HepG2 (cell line): Measurements from ENCODE around the gene SH2B2. TPM values are rescaled to one million over a fixed set of nuclear protein-coding genes. Genes with fewer than 3 reads are reported as not detected.

Experiments
- ATAC-seq: fragments of 200-7000 bp; cut with Tn5 transposase; 3 replicates; pipeline ENCODE4 v1.9.1; 2020; ENCODE audit warnings: mild to moderate bottlenecking, moderate library complexity
- BruUV-seq: library from RNA; stranded (reverse); fragments of 400-500 nt; replicated peaks from 2 replicates; lab custom pipeline; 2021; lab: Mats Ljungman, UMichigan
- CTCF ChIA-PET: fragments of 300-600 bp; formaldehyde crosslinking; extraction: SDS; loops from one replicate; lab custom pipeline; 2021; ENCODE audit warnings: low total read pairs, inconsistent platforms, low intra/inter-chr PET ratio; lab: Yijun Ruan, JAX
- POLR2A ChIA-PET: fragments of 350-600 bp; sonication (Branson Sonifier 250); formaldehyde crosslinking; loops from one replicate; lab custom pipeline; 2020; ENCODE audit warnings: antibody characterized with exemption, inconsistent platforms; lab: Yijun Ruan, JAX
- DNase-seq: peaks from one replicate; pipeline ENCODE4 v3.0.0-alpha.2; 2015; ENCODE audit warnings: low spot score
- FAIRE-seq: peaks from 3 replicates; lab custom pipeline; 2011; peaks lifted over from hg19 to GRCh38; lab: Jason Lieb, UNC
- H2AFZ ChIP-seq: one replicate; pipeline ENCODE4 v1.6.1; 2011; ENCODE audit warnings: low read length, inconsistent platforms
- H3K27ac ChIP-seq: fragments of 300-600 bp; 3 replicates; pipeline ENCODE4 v1.8.0; 2011; ENCODE audit warnings: mixed run types, mild to moderate bottlenecking, mixed read lengths, low read length, inconsistent platforms; ENCODE audit not compliant: insufficient read depth; ENCODE audit errors: extremely low read length
- H3K27me3 ChIP-seq, 2 experiments: fragments of 200-600 bp in 1 of 2; 2 replicates in 1 of 2; 3 replicates in 1 of 2; pipeline versions ENCODE4 v1.6.0 to v1.8.0; 2011; ENCODE audit warnings: low read length in 2 of 2, mild to moderate bottlenecking in 2 of 2, moderate library complexity in 2 of 2, inconsistent platforms in 1 of 2; ENCODE audit not compliant: insufficient read depth in 2 of 2, control insufficient read depth in 1 of 2
- H3K36me3 ChIP-seq, 2 experiments: fragments of 200-600 bp in 1 of 2; replicated peaks in 1 of 2; 2 replicates in 1 of 2; 3 replicates in 1 of 2; pipeline versions ENCODE4 v1.5.1 to v1.8.0; 2011; ENCODE audit warnings: low read length in 2 of 2, inconsistent platforms in 1 of 2; ENCODE audit not compliant: insufficient read depth in 2 of 2, control insufficient read depth in 1 of 2
- H3K4me1 ChIP-seq: 2 replicates; pipeline ENCODE4 v1.5.1; 2012; ENCODE audit warnings: low read length, inconsistent platforms; ENCODE audit not compliant: insufficient read depth
- H3K4me2 ChIP-seq: 2 replicates; pipeline ENCODE4 v1.6.0; 2011; ENCODE audit warnings: low read depth, low read length, inconsistent platforms
- H3K4me3 ChIP-seq, 3 experiments: fragments of 200-600 bp in 1 of 3; sonication (generic), shearing (Covaris generic) in 1 of 3; replicated peaks in 1 of 3; 2 replicates each; pipeline ENCODE4 v1.5.1; 2011 to 2016; ENCODE audit warnings: low read length in 3 of 3, inconsistent platforms in 2 of 3, low read depth in 2 of 3, mild to moderate bottlenecking in 2 of 3, control low read depth in 1 of 3, mixed read lengths in 1 of 3; ENCODE audit not compliant: insufficient read depth in 1 of 3
- H3K79me2 ChIP-seq: one replicate; pipeline ENCODE4 v1.6.1; 2011; ENCODE audit warnings: low read length, inconsistent platforms; ENCODE audit not compliant: insufficient read depth
- H3K9ac ChIP-seq: 2 replicates; pipeline ENCODE4 v1.6.0; 2011; ENCODE audit warnings: mild to moderate bottlenecking, low read depth, low read length, inconsistent platforms; ENCODE audit not compliant: insufficient read depth
- H3K9me3 ChIP-seq: 2 replicates; pipeline ENCODE4 v1.5.1; 2012; ENCODE audit warnings: mild to moderate bottlenecking, low read length
- H4K20me1 ChIP-seq: 2 replicates; pipeline ENCODE4 v1.6.0; 2011; ENCODE audit warnings: inconsistent platforms, mild to moderate bottlenecking, low read length, moderate library complexity; ENCODE audit not compliant: insufficient read depth
- ARNT ChIP-seq: fragments of 450-650 bp; IDR thresholded peaks from 2 replicates; pipeline ENCODE4 v1.6.1; 2017
- GFI1 ChIP-seq: sonication (generic); formaldehyde crosslinking; IDR thresholded peaks from 2 replicates; pipeline ENCODE4 v1.5.0; 2020; ENCODE audit warnings: missing genetic modification reagents, mild to moderate bottlenecking, borderline replicate concordance
- HNF4A ChIP-seq: sonication (generic); formaldehyde crosslinking; IDR thresholded peaks from 2 replicates; pipeline ENCODE4 v1.4.0; 2020; ENCODE audit warnings: missing genetic modification reagents
- SP2 ChIP-seq: sonication (generic); formaldehyde crosslinking; IDR thresholded peaks from 2 replicates; pipeline ENCODE4 v1.5.1; 2020; ENCODE audit warnings: mild to moderate bottlenecking, missing genetic modification reagents
- TERF1 ChIP-seq: sonication (generic); formaldehyde crosslinking; IDR thresholded peaks from 2 replicates; pipeline ENCODE4 v1.8.0; 2022; ENCODE audit warnings: mild to moderate bottlenecking, missing genetic modification reagents, moderate library complexity
- ZBTB7A ChIP-seq: sonication (generic); formaldehyde crosslinking; IDR thresholded peaks from 2 replicates; pipeline ENCODE4 v1.8.0; 2022; ENCODE audit warnings: mild to moderate bottlenecking, missing genetic modification reagents
- ZNF121 ChIP-seq: sonication (generic); formaldehyde crosslinking; IDR thresholded peaks from 2 replicates; pipeline ENCODE4 v1.5.0; 2020; ENCODE audit warnings: mild to moderate bottlenecking, missing genetic modification reagents
- ZNF225 ChIP-seq: sonication (generic); formaldehyde crosslinking; IDR thresholded peaks from 2 replicates; pipeline ENCODE4 v1.4.0; 2020; ENCODE audit warnings: mild to moderate bottlenecking, missing genetic modification reagents
- ZNF296 ChIP-seq: sonication (generic); formaldehyde crosslinking; conservative IDR thresholded peaks from 2 replicates; pipeline ENCODE4 v1.5.0; 2020; ENCODE audit warnings: mild to moderate bottlenecking, missing genetic modification reagents
- WGBS: methylation state at CpG from one replicate; pipeline ENCODE4 v1.1.6; 2017; ENCODE audit warnings: low lambda C conversion rate; 5-methylcytosine and 5-hydroxymethylcytosine counted together
- in situ Hi-C: cut with HindIII; loops from 2 replicates; pipeline ENCODE4 v1.10.0; 2017; ENCODE audit warnings: low pct_unique_long_range_greater_than_20kb; ENCODE audit not compliant: extremely low pct_ligation_motif_present
- intact Hi-C: fragments of 100-400 bp; cut with micrococcal nuclease; formaldehyde crosslinking; loops from one replicate; pipeline ENCODE4 v1.10.0; 2022; ENCODE audit not compliant: unreplicated experiment
- polyA plus RNA-seq, 8 experiments: library from polyadenylated mRNA; depleted of rRNA in 3 of 8; stranded (reverse) in 7 of 8; unstranded in 1 of 8; fragments of >200 nt; fragmentation: Illumina TruSeq in 4 of 8; extraction: Trizol in 4 of 8; gene quantifications; 2 replicates each; pipeline versions ENCODE4 v1.2.1 to v1.2.3, GENCODE V29; 2011 to 2016; ENCODE audit warnings: low read depth in 4 of 8, missing spikeins in 1 of 8, mixed read lengths in 1 of 8; ENCODE audit not compliant: insufficient read depth in 1 of 8
- total RNA-seq, 5 experiments: library from RNA; depleted of rRNA; stranded (reverse); fragments of >200 nt; fragmentation: Illumina TruSeq; extraction: Trizol; gene quantifications; 2 replicates each; pipeline ENCODE4 v1.2.3, GENCODE V29; 2016; ENCODE audit warnings: low read depth in 1 of 5
- TF ChIP-seq, protein P1 (sequence below): sonication (generic); formaldehyde crosslinking; IDR thresholded peaks from 2 replicates; pipeline ENCODE4 v1.5.1; 2020; ENCODE audit warnings: missing genetic modification reagents, mild to moderate bottlenecking, borderline replicate concordance

The SH2B2 gene
- total and polyA plus RNA-seq, 2 of the 13 experiments (the other 11 are each of a cell fraction or from before 2014, with no cell fraction given), result 0.46 to 1.3 TPM

- no peak overlapping the region for H3K27ac ChIP-seq
- no peaks in the 10 kb centered on the region for H3K9me3 ChIP-seq
- H4K20me1 ChIP-seq, result peaks cover under 1% of the 10 kb centered on the region; the same call in 1 of the 2 replicates
- WGBS, result 74% methylated on average over 4 of the region's 10 CpGs
- TF ChIP-seq ZNF296 (CRISPR knock-in tag) (no peak), ARNT (no peak), GFI1 (CRISPR knock-in tag) (no peak), ZNF121 (CRISPR knock-in tag) (no peak), HNF4A (CRISPR knock-in tag) (no peak), ZNF225 (CRISPR knock-in tag) (no peak), SP2 (CRISPR knock-in tag) (no peak), TERF1 (CRISPR knock-in tag) (no peak), ZBTB7A (CRISPR knock-in tag) (no peak)
- TF ChIP-seq, protein P1, sequence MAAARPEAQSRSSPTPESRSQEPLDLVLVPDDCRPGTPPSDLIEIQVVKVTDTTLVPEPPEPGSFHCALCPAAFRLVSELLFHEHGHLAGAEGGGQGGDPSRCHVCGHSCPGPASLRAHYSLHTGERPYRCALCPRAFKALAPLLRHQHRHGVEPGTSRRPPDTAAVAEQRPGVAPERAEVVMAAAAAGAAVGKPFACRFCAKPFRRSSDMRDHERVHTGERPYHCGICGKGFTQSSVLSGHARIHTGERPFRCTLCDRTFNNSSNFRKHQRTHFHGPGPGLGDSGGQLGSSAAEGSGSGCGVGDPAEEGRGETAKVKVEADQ (CRISPR knock-in tag), result no peak
- intact Hi-C loops (no loop called here), in situ Hi-C loops (no loop called here)
- DNase-seq, result no peak
- no peak overlapping the region for H3K4me2 ChIP-seq
- ChIA-PET POLR2A (no interaction called here), CTCF (no interaction called here)
- H2AFZ ChIP-seq, result no peak overlapping the region
- H3K4me3 ChIP-seq, result no peak overlapping the region
- no peak for FAIRE-seq
- H3K79me2 ChIP-seq, result no peaks in the 10 kb centered on the region
- H3K4me1 ChIP-seq, result peaks cover 32% of the 10 kb centered on the region
- ATAC-seq, result no peak
- H3K36me3 ChIP-seq, result no peaks in the 10 kb centered on the region
- no TSS peak for BruUV-seq
- H3K9ac ChIP-seq, result no peak overlapping the region
- peaks cover 2 to 15% of the 10 kb centered on the region in 2 experiments; a peak in 3 of 5 replicates for H3K27me3 ChIP-seq
These were observed 3.0 kb upstream of the SH2B2 start for GRCh38 chr7:102283477-102284189.
